Measurements from ENCODE around the gene UNC13A.
"Not testable (repeated sequence)": the region's sequence is repeated elsewhere in the genome, so short reads cannot be mapped to it uniquely, and the experiment has no call there.

The UNC13A gene

GRCh38 chr19:17599780-17600179 lies 88.4 kb downstream of the UNC13A start:
- no peak for DNase-seq

- DNase-seq: no peak
These were observed 89.2 kb downstream of the UNC13A start for GRCh38 chr19:17598953-17599352.

- DNase-seq: not testable (repeated sequence)
These were observed 90.1 kb downstream of the UNC13A start for GRCh38 chr19:17598063-17598462.

GRCh38 chr19:17594296-17594695 lies 93.9 kb downstream of the UNC13A start:
- DNase-seq: not testable (repeated sequence)

GRCh38 chr19:17590866-17591265 lies 97.3 kb downstream of the UNC13A start:
- no peak for DNase-seq

GRCh38 chr19:17585395-17585794 lies 102.8 kb downstream of the UNC13A start:
- DNase-seq: not testable (repeated sequence)

- no peak for DNase-seq
These were observed 104.0 kb downstream of the UNC13A start for GRCh38 chr19:17584132-17584531.

GRCh38 chr19:17582613-17583012 lies 105.5 kb downstream of the UNC13A start:
- no peak for DNase-seq

GRCh38 chr19:17581211-17581874 lies 106.8 kb downstream of the UNC13A start:
- DNase-seq: no peak

GRCh38 chr19:17580470-17581144 lies 107.5 kb downstream of the UNC13A start:
- DNase-seq: no peak

GRCh38 chr19:17579661-17580244 lies 108.4 kb downstream of the UNC13A start:
- DNase-seq: peak; percentile 10

GRCh38 chr19:17577457-17578097 lies 110.6 kb downstream of the UNC13A start:
- DNase-seq: no peak

GRCh38 chr19:17576758-17577456 lies 111.2 kb downstream of the UNC13A start:
- DNase-seq: no peak

- DNase-seq: no peak
These were observed 112.0 kb downstream of the UNC13A start for GRCh38 chr19:17575871-17576757.

- DNase-seq: no peak
These were observed 115.5 kb downstream of the UNC13A start for GRCh38 chr19:17572638-17573037.

- no peak for DNase-seq
These were observed 117.4 kb downstream of the UNC13A start for GRCh38 chr19:17570791-17571190.

- DNase-seq: not testable (repeated sequence)
These were observed 117.9 kb downstream of the UNC13A start for GRCh38 chr19:17570291-17570690.

GRCh38 chr19:17567940-17568339 lies 120.2 kb downstream of the UNC13A start:
- no peak for DNase-seq

- DNase-seq: no peak
These were observed 122.5 kb downstream of the UNC13A start for GRCh38 chr19:17565611-17566010.

GRCh38 chr19:17564781-17565180 lies 123.4 kb downstream of the UNC13A start:
- no peak for DNase-seq

- DNase-seq: no peak
These were observed 125.6 kb downstream of the UNC13A start for GRCh38 chr19:17562561-17562960.

GRCh38 chr19:17562097-17562496 lies 126.1 kb downstream of the UNC13A start:
- DNase-seq: no peak
